22Rv1 (cell line): ENCODE results near the gene RPL7A.
"Not testable (repeated sequence)": the region's sequence is repeated elsewhere in the genome, so short reads cannot be mapped to it uniquely, and the experiment has no call there.

Experiments used
- CTCF ChIP-seq: fragments of 450-650 bp; IDR thresholded peaks from 2 replicates; pipeline ENCODE4 v1.5.1; 2017; ENCODE audit warnings: mild to moderate bottlenecking
- ZFX ChIP-seq: fragments of 450-650 bp; IDR thresholded peaks from 2 replicates; pipeline ENCODE4 v1.6.1; 2017; ENCODE audit warnings: antibody characterized with exemption, borderline replicate concordance

- not testable (repeated sequence) for TF ChIP-seq CTCF, ZFX
These were observed 29.3 kb downstream of the RPL7A start for GRCh38 chr9:133377280-133377679.
